Neutrophil (primary cell): ENCODE results near the gene SLC39A7.

ENCODE experiments used
- H3K27ac ChIP-seq: fragments of 200-600 bp; sonication (generic); 2 replicates; pipeline ENCODE4 v1.5.1; 2016; ENCODE audit warnings: mild to moderate bottlenecking, moderate library complexity
- H3K27me3 ChIP-seq: fragments of 200-600 bp; sonication (generic); 2 replicates; pipeline ENCODE4 v1.6.0; 2016; ENCODE audit warnings: mild to moderate bottlenecking
- H3K36me3 ChIP-seq: fragments of 200-600 bp; sonication (generic); 2 replicates; pipeline ENCODE4 v1.5.1; 2017
- H3K4me1 ChIP-seq, 2 experiments: fragments of 200-600 bp in 1 of 2; sonication (generic) in 1 of 2; 1 replicate in 1 of 2; 2 replicates in 1 of 2; pipeline versions ENCODE4 v1.5.1 to v1.6.1; 2013 to 2016; ENCODE audit warnings: low read depth in 1 of 2, low read length in 1 of 2, mild to moderate bottlenecking in 1 of 2, moderate library complexity in 1 of 2; ENCODE audit not compliant: control insufficient read depth in 1 of 2, insufficient read depth in 1 of 2
- H3K4me3 ChIP-seq, 2 experiments: fragments of 200-600 bp in 1 of 2; sonication (generic) in 1 of 2; 1 replicate in 1 of 2; 2 replicates in 1 of 2; pipeline ENCODE4 v1.5.1; 2013 to 2016; ENCODE audit warnings: low read depth in 1 of 2, low read length in 1 of 2, mild to moderate bottlenecking in 1 of 2, moderate library complexity in 1 of 2
- H3K9me3 ChIP-seq: fragments of 200-600 bp; sonication (generic); 2 replicates; pipeline ENCODE4 v1.5.1; 2016
- TF ChIP-seq, protein P1 (sequence below): fragments of 200-600 bp; sonication (generic); IDR thresholded peaks from 2 replicates; pipeline ENCODE4 v1.5.1; 2016; ENCODE audit warnings: antibody characterized with exemption

The SLC39A7 gene

DNA sequence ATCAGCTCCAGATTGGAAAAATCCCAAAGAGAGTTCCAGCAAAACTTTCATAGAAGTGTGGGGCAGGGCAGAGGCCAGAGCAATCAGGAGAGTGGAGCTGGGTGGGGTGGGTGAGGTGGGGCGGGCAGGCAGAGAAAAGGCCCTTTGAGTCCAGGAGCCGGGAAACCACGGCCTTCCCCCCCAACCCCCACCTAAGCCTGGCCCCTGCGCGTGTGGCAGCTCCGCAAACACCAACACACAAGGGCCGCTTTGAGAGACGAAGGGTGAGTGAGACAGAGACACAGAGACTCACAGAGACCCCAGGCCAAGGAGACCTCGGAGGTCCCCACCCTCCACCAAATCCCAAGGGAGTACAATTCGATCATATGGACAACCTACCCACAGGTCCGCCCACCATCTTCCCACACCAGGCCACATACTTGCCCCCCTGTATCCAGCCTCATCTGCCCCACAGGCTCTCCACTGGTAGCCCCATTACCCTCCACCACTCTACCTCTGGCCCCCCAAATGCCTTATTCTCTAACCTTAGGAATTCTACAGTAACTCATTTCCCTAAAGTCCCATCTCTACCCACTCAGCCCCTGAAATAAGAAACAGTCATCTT lies 10.1 kb upstream of the SLC39A7 start:
- Histone ChIP-seq H3K4me3 (no peak overlapping the region), H3K27me3 (peaks cover 89% of the 10 kb centered on the region), H3K36me3 (peaks cover 20% of the 10 kb centered on the region), H3K9me3 (no peaks in the 10 kb centered on the region), H3K27ac (no peak overlapping the region), H3K4me1 (peaks cover 3 to 14% of the 10 kb centered on the region in 2 experiments)
- TF ChIP-seq, protein P1, sequence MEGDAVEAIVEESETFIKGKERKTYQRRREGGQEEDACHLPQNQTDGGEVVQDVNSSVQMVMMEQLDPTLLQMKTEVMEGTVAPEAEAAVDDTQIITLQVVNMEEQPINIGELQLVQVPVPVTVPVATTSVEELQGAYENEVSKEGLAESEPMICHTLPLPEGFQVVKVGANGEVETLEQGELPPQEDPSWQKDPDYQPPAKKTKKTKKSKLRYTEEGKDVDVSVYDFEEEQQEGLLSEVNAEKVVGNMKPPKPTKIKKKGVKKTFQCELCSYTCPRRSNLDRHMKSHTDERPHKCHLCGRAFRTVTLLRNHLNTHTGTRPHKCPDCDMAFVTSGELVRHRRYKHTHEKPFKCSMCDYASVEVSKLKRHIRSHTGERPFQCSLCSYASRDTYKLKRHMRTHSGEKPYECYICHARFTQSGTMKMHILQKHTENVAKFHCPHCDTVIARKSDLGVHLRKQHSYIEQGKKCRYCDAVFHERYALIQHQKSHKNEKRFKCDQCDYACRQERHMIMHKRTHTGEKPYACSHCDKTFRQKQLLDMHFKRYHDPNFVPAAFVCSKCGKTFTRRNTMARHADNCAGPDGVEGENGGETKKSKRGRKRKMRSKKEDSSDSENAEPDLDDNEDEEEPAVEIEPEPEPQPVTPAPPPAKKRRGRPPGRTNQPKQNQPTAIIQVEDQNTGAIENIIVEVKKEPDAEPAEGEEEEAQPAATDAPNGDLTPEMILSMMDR: no peak

DNA sequence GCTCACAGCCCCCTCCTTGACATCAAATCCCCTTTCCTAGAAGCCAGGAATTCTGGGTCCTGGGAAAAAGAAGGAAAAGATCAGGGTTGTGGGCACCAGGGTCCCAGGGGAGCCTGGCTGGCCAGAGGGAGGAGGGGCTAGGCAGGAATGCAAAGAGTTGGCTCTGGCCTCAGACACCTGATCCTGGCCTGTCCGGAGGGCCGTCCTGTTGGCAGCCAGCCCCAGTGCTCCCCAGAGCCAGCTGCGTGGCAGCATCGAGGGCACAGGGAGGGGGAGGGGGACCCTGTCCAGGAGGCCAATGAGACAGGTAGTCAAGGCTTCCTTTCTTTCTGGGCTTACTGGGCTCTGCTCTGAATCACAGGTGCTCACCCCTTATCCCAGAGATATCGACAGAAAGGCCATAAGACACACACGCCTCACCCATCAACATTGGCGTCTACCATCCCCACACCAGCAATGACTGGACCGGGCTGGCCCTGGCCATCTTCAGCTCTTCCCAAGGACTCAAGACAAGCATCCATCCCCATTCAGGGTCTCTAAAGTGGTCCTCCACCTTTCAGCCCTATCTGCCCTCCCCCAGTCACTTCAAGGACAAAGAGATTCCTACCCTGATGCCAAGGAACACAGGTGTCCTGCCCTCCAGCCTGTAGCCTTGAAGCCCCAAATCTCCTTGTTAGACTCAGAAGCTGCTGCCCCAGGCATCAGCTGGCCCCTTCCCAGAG lies 9.1 kb upstream of the SLC39A7 start:
- TF ChIP-seq, protein P1: no peak
- Histone ChIP-seq H3K4me3 (no peak overlapping the region), H3K27me3 (peaks cover 79% of the 10 kb centered on the region), H3K9me3 (no peaks in the 10 kb centered on the region), H3K27ac (no peak overlapping the region), H3K36me3 (peaks cover 30% of the 10 kb centered on the region), H3K4me1 (peaks cover 3 to 14% of the 10 kb centered on the region in 2 experiments)

DNA sequence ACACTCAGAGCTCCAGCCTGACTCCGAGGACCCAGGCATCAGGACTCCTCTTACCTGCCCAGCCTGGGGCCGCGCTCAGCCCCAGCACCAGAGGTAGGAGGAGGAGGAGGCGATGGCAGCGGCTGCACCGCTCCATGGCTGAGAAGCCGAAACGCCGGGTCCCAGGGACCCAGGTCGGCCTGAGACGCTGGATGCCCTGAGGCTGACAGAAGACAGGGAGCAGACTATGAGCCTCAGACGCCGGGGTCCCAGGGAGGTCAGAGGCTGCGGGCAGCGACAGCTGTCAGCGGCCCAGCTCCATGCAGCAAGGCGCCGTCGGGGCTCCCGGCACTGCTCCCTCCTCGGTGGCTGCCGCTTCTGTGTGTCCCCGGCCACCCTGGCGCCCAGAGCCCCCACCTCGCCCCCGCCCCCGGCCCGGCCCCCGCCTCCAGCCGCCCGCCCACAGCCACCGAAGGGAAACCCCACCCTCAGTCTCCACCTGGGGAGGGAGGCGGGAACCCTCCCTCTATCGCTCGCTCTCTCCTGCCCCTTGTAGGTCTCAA lies 8.5 kb upstream of the SLC39A7 start, which contains the start of gene COL11A2:
Gene COL11A2, minus strand, starts transcription at position 363 of the 542 bp plus-strand sequence. Its CDS starts 227 bp downstream, at position 136.
- Histone ChIP-seq H3K9me3 (no peaks in the 10 kb centered on the region), H3K27me3 (peaks cover 73% of the 10 kb centered on the region), H3K27ac (no peak within 1 kb of the TSS), H3K36me3 (peaks cover 36% of the 10 kb centered on the region), H3K4me3 (no peak within 1 kb of the TSS), H3K4me1 (peaks cover 4 to 14% of the 10 kb centered on the region in 2 experiments)
- TF ChIP-seq, protein P1: no peak

DNA sequence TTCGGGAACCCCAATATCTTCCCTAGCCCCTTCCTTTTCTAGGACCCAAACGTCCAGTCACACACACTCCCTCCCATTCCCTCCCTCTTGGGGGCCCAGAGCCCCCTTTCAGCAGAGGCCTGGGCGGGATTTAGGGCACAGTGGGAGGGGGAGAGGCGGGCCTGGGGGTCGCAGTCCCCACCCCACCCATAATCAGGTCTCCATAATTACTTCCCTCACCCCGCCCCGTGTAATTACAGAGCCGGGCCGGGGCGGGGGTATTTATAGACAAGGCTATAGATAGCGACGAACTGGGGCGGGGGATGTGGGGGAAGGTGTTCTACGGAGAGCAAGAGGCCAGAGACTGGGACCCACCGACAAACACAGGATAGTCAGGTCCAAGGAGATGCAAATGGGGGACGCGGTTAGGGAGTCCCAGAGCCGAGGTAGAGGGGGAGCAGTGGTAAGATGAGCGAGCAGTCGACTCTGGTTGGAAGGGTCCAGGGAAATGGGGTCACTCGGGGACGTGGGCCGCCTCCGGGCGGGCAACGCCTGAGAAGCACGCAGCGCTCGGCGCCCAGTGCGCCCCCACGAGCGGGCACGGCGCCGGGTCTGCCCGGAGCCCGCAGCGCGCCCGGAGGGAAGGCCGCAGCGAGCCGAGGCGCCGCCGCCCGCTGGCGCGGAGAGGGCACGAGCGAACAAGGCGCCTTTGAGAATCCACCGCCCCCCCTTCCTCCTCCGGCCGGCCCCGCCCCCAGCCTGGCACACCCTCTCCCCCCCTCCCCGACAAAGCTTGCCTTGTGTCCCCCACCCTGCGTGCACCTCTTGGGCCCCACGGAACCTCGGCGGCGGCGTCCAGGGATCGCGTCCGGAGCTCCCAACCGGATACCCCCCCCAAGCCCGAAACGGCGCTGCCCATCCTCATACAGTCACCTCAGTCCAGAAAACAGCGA lies 7.7 kb upstream of the SLC39A7 start:
- H3K9me3 ChIP-seq: no peaks in the 10 kb centered on the region
- no peak overlapping the region for H3K4me3 ChIP-seq
- H3K27me3 ChIP-seq: peaks cover 65% of the 10 kb centered on the region
- peaks cover 9 to 14% of the 10 kb centered on the region in 2 experiments for H3K4me1 ChIP-seq
- H3K36me3 ChIP-seq: peaks cover 43% of the 10 kb centered on the region
- no peak overlapping the region for H3K27ac ChIP-seq
- TF ChIP-seq, protein P1: no peak

DNA sequence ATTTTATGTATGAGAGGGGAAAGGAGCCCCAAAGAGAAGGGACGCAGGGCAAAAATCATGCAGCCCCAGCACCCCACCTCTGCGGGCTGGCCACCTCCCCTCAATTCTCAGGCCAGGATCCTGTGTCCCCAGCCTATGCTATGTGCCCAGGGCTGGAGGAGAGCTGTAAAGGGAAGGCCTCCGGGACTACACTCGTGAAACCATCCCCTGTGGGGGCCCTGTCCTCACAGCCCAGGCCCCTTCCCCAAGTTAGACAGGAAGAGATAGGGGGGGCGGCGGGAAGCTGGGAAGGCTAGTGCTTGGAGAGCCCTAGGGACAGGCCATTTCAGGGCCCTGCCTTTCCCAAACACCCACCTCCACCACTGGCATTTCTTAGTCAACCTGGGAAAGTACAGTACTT lies 7.0 kb upstream of the SLC39A7 start:
- TF ChIP-seq, protein P1: no peak
- H3K36me3 ChIP-seq: peaks cover 48% of the 10 kb centered on the region
- H3K9me3 ChIP-seq: no peaks in the 10 kb centered on the region
- H3K27ac ChIP-seq: no peak overlapping the region
- H3K4me3 ChIP-seq: no peak overlapping the region
- H3K27me3 ChIP-seq: peaks cover 59% of the 10 kb centered on the region
- H3K4me1 ChIP-seq: peaks cover 9 to 14% of the 10 kb centered on the region in 2 experiments
